Neural crest cell (in vitro differentiated cells): ENCODE data around the gene TGFBRAP1. TPM values are rescaled to one million over a fixed set of nuclear protein-coding genes. Genes with fewer than 3 reads are reported as not detected.

Experiments used
- DNase-seq: peaks from one replicate; pipeline ENCODE4 v3.0.0; 2021; ENCODE audit warnings: low read depth, mixed read lengths, low spot score
- H3K27ac Mint-ChIP-seq: one replicate; pipeline ENCODE4 v1.8.0; 2021; ENCODE audit warnings: mild to moderate bottlenecking, mixed read lengths; ENCODE audit not compliant: unreplicated experiment
- H3K27me3 Mint-ChIP-seq: 2 replicates; pipeline ENCODE4 v1.8.0; 2021; ENCODE audit warnings: low read depth, mild to moderate bottlenecking, mixed read lengths
- H3K36me3 Mint-ChIP-seq: 2 replicates; pipeline ENCODE4 v1.8.0; 2021; ENCODE audit warnings: low read depth, mild to moderate bottlenecking, mixed read lengths
- H3K4me1 Mint-ChIP-seq: 2 replicates; pipeline ENCODE4 v1.8.0; 2021; ENCODE audit warnings: mixed read lengths
- H3K4me3 Mint-ChIP-seq: one replicate; pipeline ENCODE4 v1.8.0; 2021; ENCODE audit warnings: mild to moderate bottlenecking, mixed read lengths
- H3K9me3 Mint-ChIP-seq: 2 replicates; pipeline ENCODE4 v1.8.0; 2021; ENCODE audit warnings: mixed read lengths
- total RNA-seq: library from RNA; stranded (reverse); gene quantifications from 2 replicates; pipeline ENCODE4 v1.2.1, GENCODE V29; 2021
- TF ChIP-seq, protein P1 (sequence below): fragments of 200-600 bp; sonication (generic); conservative IDR thresholded peaks from 2 replicates; pipeline ENCODE4 v1.5.0; 2021; ENCODE audit warnings: antibody characterized with exemption, mild to moderate bottlenecking

The TGFBRAP1 gene
- total RNA-seq, 1 donor from 2014 or later: 23.8 TPM

DNA sequence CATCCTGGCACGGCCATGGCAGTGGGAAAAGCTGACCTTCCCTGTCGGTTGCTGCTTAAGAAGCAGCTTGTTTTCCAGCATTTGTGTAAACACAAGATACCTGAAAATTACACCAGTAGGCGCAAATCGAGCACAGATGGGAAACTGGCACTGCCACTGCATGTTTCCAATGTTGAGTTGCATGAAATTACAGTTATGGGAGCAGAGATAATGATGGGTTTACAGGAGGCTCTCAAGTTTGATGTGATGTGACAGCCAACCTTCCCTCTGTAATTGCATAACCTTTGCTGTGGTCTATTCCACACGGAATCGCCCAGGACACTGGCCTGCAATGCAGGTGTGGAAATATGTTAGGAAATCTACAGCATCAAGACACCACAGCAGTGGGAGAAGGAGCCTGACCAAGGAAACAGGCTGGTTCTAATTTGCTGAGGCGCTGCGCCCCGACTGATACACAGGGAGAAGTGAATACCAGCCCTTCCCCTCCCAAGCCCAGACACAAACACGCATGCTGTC, 70.6 kb downstream of the TGFBRAP1 start:
- H3K9me3 Mint-ChIP-seq: no peaks in the 10 kb centered on the region
- no peak for DNase-seq
- H3K27ac Mint-ChIP-seq: no peak overlapping the region
- H3K27me3 Mint-ChIP-seq: no peaks in the 10 kb centered on the region
- H3K4me1 Mint-ChIP-seq: no peaks in the 10 kb centered on the region
- H3K4me3 Mint-ChIP-seq: no peak overlapping the region
- H3K36me3 Mint-ChIP-seq: peaks cover 9% of the 10 kb centered on the region
- TF ChIP-seq, protein P1, sequence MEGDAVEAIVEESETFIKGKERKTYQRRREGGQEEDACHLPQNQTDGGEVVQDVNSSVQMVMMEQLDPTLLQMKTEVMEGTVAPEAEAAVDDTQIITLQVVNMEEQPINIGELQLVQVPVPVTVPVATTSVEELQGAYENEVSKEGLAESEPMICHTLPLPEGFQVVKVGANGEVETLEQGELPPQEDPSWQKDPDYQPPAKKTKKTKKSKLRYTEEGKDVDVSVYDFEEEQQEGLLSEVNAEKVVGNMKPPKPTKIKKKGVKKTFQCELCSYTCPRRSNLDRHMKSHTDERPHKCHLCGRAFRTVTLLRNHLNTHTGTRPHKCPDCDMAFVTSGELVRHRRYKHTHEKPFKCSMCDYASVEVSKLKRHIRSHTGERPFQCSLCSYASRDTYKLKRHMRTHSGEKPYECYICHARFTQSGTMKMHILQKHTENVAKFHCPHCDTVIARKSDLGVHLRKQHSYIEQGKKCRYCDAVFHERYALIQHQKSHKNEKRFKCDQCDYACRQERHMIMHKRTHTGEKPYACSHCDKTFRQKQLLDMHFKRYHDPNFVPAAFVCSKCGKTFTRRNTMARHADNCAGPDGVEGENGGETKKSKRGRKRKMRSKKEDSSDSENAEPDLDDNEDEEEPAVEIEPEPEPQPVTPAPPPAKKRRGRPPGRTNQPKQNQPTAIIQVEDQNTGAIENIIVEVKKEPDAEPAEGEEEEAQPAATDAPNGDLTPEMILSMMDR: no peak

DNA sequence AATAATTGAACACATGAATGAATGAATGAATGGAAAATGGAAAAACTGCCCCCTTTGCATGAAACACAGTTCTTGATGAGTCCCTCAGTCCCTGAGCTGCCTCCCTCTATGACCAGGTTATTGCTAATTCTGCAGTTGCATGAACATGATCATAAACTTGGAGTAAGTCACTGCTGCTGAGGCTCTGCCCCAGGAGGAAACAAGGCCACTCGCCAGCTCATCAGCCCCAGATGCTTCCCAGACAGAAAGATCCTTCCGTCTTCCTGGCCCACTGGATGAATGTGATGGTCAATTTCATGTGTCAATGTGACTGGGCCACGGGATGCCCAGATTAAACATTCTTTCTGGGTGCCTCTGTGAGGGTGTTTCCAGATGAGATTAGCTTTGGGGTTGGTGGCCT, 71.6 kb downstream of the TGFBRAP1 start:
- no peaks in the 10 kb centered on the region for H3K27me3 Mint-ChIP-seq
- TF ChIP-seq, protein P1: no peak
- DNase-seq: no peak
- no peak overlapping the region for H3K4me3 Mint-ChIP-seq
- no peak overlapping the region for H3K27ac Mint-ChIP-seq
- H3K4me1 Mint-ChIP-seq: no peaks in the 10 kb centered on the region
- peaks cover 6% of the 10 kb centered on the region for H3K36me3 Mint-ChIP-seq
- H3K9me3 Mint-ChIP-seq: no peaks in the 10 kb centered on the region

DNA sequence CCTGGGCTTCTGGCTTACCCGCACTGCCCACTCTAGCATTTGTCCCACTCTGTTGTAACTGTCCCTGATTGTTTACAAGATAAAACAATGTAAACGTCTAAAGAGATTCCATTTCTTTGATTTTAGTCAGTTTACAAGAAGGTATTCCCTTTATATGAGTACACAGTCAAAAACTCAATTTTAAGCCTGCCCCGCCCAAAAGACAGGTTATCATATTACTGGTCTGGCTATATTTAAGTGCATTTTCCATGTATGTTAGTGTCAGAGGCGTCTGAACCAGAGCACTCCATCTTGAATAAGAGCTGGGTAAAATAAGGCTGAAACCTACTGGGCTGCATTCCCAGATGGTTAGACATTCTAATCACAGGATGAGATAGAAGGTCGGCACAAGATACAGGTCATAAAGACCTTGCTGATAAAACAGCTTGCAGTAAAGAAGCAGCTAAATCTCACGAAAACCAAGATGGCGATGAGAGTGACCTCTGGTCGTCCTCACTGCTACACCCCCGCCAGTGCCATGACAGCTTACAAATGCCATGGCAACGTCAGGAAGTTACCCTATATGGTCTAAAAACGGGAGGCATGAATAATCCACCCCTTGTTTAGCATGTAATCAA, 73.0 kb downstream of the TGFBRAP1 start:
- DNase-seq: no peak
- H3K27ac Mint-ChIP-seq: no peak overlapping the region
- no peaks in the 10 kb centered on the region for H3K27me3 Mint-ChIP-seq
- H3K4me3 Mint-ChIP-seq: no peak overlapping the region
- no peaks in the 10 kb centered on the region for H3K36me3 Mint-ChIP-seq
- no peaks in the 10 kb centered on the region for H3K9me3 Mint-ChIP-seq
- H3K4me1 Mint-ChIP-seq: no peaks in the 10 kb centered on the region
- TF ChIP-seq, protein P1: no peak

DNA sequence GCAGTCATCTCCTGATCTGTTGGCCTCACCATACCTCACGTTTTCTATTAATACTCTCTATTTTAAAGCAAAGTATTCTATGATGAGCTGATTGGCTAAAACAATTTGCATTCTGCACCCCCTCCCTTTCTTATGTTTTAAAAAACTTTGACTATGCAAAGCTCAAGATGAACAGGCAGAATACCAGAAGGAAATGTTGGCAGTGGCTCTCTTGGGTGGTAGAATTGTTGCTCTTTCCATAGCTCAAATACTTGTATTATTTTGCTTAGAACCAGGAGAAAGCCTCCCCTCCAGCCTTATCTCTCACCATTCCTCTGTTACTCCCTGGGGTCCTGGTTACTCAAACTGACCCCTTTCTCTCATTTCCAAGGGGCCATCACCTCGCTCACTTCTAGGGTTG, 73.6 kb downstream of the TGFBRAP1 start:
- no peak overlapping the region for H3K27ac Mint-ChIP-seq
- no peaks in the 10 kb centered on the region for H3K36me3 Mint-ChIP-seq
- H3K4me3 Mint-ChIP-seq: no peak overlapping the region
- no peaks in the 10 kb centered on the region for H3K27me3 Mint-ChIP-seq
- H3K4me1 Mint-ChIP-seq: no peaks in the 10 kb centered on the region
- H3K9me3 Mint-ChIP-seq: no peaks in the 10 kb centered on the region
- DNase-seq: no peak
- TF ChIP-seq, protein P1: no peak

DNA sequence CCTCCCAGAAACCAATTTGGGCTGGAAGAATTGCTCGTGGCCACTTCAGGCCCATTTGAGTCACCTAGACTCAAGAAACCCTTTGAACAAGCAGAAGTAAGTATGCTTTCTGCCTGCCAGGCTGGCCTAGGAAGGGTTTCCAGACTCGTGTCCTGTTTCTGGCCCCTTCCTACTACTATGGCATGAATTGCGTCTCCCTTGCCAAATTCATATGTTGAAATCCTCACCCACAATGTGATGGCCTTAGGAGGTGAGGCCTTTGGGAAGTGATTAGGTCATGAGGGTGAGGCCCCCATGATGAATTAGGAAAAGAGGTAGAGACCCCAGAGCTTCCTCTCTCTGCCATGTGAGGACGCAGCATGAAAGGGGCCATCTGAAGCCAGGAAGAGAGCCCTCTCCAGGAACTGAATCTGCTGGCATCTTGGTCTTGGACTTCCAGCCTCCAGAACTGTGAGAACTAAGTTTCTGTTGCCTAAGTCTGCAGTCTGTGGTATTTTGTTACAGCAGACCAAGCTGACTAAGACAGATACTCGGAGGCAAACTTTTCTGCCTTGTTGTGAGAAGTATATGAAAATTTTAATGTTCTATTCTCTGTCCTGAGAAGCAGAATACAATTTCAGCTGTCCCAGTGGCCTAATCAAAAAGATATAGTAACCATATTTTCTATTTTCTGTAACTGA, 74.9 kb downstream of the TGFBRAP1 start:
- H3K27ac Mint-ChIP-seq: peak overlapping the region; percentile 12
- no peak for DNase-seq
- H3K36me3 Mint-ChIP-seq: peaks cover 3% of the 10 kb centered on the region
- no peak overlapping the region for H3K4me3 Mint-ChIP-seq
- peaks cover under 1% of the 10 kb centered on the region for H3K9me3 Mint-ChIP-seq
- peaks cover 1% of the 10 kb centered on the region for H3K4me1 Mint-ChIP-seq
- TF ChIP-seq, protein P1: no peak
- H3K27me3 Mint-ChIP-seq: no peaks in the 10 kb centered on the region
